K562 (cell line): ENCODE data around the gene HSDL1. TPM values are rescaled to one million over a fixed set of nuclear protein-coding genes. Genes with fewer than 3 reads are reported as not detected.

ENCODE experiments used
- CBFA2T3 ChIP-seq: fragments of 450-650 bp; IDR thresholded peaks from 2 replicates; pipeline ENCODE4 v1.6.1; 2017
- CBX2 ChIP-seq: fragments of 200-600 bp; sonication (generic); IDR thresholded peaks from one replicate; pipeline ENCODE4 v1.6.1; 2012; ENCODE audit warnings: mild to moderate bottlenecking, low read length, inconsistent platforms; ENCODE audit not compliant: insufficient read depth, poor library complexity, severe bottlenecking
- HMGN3 ChIP-seq: IDR thresholded peaks from 2 replicates; pipeline ENCODE4 v1.6.1; 2011; ENCODE audit warnings: borderline replicate concordance, low read depth, mild to moderate bottlenecking, mixed read lengths, low read length; ENCODE audit not compliant: insufficient read length; ENCODE audit errors: extremely low read depth
- KLF16 ChIP-seq: IDR thresholded peaks from 2 replicates; pipeline ENCODE4 v1.6.1; 2016; ENCODE audit warnings: antibody characterized with exemption
- polyA plus RNA-seq, 8 experiments: library from polyadenylated mRNA; depleted of rRNA in 4 of 8; stranded (reverse) in 5 of 8; unstranded in 3 of 8; fragments of >200 nt; fragmentation: Nextera tagmentation in 2 of 8; fragmentation: Illumina TruSeq in 1 of 8; extraction: Ambion mirVana in 2 of 8; extraction: Trizol in 1 of 8; gene quantifications; 2 replicates each; pipeline versions ENCODE4 v1.2.1 to v1.2.3, GENCODE V29; 2011 to 2014; ENCODE audit warnings: inconsistent platforms in 1 of 8, missing spikeins in 1 of 8
- total RNA-seq, 7 experiments: library from RNA; depleted of rRNA in 6 of 7; stranded (reverse); fragments of >200 nt in 6 of 7; fragmentation: Illumina TruSeq in 2 of 7; extraction: Trizol in 2 of 7; gene quantifications; 2 replicates each; pipeline versions ENCODE4 v1.2.1 to v1.2.3, GENCODE V29; 2011 to 2021; ENCODE audit warnings: low replicate concordance in 1 of 7
- TF ChIP-seq, protein P1 (sequence below): fragments of 200-600 bp; sonication (generic); IDR thresholded peaks from one replicate; pipeline ENCODE4 v1.6.1; 2012; ENCODE audit warnings: mild to moderate bottlenecking, low read depth, low read length, inconsistent platforms

Gene HSDL1
- total and polyA plus RNA-seq, 9 of the 15 experiments (the other 6 are each of a cell fraction or from before 2014, with no cell fraction given) = 14.8 to 41.2 (median 27.7) TPM

GRCh38 chr16:84105301-84105815 is 39.6 kb downstream of the HSDL1 start (continued):
- TF ChIP-seq, protein P1, sequence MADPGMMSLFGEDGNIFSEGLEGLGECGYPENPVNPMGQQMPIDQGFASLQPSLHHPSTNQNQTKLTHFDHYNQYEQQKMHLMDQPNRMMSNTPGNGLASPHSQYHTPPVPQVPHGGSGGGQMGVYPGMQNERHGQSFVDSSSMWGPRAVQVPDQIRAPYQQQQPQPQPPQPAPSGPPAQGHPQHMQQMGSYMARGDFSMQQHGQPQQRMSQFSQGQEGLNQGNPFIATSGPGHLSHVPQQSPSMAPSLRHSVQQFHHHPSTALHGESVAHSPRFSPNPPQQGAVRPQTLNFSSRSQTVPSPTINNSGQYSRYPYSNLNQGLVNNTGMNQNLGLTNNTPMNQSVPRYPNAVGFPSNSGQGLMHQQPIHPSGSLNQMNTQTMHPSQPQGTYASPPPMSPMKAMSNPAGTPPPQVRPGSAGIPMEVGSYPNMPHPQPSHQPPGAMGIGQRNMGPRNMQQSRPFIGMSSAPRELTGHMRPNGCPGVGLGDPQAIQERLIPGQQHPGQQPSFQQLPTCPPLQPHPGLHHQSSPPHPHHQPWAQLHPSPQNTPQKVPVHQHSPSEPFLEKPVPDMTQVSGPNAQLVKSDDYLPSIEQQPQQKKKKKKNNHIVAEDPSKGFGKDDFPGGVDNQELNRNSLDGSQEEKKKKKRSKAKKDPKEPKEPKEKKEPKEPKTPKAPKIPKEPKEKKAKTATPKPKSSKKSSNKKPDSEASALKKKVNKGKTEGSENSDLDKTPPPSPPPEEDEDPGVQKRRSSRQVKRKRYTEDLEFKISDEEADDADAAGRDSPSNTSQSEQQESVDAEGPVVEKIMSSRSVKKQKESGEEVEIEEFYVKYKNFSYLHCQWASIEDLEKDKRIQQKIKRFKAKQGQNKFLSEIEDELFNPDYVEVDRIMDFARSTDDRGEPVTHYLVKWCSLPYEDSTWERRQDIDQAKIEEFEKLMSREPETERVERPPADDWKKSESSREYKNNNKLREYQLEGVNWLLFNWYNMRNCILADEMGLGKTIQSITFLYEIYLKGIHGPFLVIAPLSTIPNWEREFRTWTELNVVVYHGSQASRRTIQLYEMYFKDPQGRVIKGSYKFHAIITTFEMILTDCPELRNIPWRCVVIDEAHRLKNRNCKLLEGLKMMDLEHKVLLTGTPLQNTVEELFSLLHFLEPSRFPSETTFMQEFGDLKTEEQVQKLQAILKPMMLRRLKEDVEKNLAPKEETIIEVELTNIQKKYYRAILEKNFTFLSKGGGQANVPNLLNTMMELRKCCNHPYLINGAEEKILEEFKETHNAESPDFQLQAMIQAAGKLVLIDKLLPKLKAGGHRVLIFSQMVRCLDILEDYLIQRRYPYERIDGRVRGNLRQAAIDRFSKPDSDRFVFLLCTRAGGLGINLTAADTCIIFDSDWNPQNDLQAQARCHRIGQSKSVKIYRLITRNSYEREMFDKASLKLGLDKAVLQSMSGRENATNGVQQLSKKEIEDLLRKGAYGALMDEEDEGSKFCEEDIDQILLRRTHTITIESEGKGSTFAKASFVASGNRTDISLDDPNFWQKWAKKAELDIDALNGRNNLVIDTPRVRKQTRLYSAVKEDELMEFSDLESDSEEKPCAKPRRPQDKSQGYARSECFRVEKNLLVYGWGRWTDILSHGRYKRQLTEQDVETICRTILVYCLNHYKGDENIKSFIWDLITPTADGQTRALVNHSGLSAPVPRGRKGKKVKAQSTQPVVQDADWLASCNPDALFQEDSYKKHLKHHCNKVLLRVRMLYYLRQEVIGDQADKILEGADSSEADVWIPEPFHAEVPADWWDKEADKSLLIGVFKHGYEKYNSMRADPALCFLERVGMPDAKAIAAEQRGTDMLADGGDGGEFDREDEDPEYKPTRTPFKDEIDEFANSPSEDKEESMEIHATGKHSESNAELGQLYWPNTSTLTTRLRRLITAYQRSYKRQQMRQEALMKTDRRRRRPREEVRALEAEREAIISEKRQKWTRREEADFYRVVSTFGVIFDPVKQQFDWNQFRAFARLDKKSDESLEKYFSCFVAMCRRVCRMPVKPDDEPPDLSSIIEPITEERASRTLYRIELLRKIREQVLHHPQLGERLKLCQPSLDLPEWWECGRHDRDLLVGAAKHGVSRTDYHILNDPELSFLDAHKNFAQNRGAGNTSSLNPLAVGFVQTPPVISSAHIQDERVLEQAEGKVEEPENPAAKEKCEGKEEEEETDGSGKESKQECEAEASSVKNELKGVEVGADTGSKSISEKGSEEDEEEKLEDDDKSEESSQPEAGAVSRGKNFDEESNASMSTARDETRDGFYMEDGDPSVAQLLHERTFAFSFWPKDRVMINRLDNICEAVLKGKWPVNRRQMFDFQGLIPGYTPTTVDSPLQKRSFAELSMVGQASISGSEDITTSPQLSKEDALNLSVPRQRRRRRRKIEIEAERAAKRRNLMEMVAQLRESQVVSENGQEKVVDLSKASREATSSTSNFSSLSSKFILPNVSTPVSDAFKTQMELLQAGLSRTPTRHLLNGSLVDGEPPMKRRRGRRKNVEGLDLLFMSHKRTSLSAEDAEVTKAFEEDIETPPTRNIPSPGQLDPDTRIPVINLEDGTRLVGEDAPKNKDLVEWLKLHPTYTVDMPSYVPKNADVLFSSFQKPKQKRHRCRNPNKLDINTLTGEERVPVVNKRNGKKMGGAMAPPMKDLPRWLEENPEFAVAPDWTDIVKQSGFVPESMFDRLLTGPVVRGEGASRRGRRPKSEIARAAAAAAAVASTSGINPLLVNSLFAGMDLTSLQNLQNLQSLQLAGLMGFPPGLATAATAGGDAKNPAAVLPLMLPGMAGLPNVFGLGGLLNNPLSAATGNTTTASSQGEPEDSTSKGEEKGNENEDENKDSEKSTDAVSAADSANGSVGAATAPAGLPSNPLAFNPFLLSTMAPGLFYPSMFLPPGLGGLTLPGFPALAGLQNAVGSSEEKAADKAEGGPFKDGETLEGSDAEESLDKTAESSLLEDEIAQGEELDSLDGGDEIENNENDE = no peak
- no peak for TF ChIP-seq CBX2
- TF ChIP-seq KLF16 = no peak
- no peak for TF ChIP-seq HMGN3
- no peak for TF ChIP-seq CBFA2T3
